Mesodermal cell (in vitro differentiated cells): ENCODE results near the gene FBLIM1.

ENCODE experiments used
- H3K27ac ChIP-seq: 2 replicates; pipeline ENCODE4 v1.7.0; 2013; ENCODE audit warnings: mild to moderate bottlenecking, low read depth, low read length, moderate library complexity; ENCODE audit not compliant: severe bottlenecking
- H3K36me3 ChIP-seq: 2 replicates; pipeline ENCODE4 v1.7.1; 2013; ENCODE audit warnings: mild to moderate bottlenecking, low read length, moderate library complexity; ENCODE audit not compliant: control insufficient read depth, insufficient read depth
- H3K4me1 ChIP-seq: one replicate; pipeline ENCODE4 v1.7.1; 2013; ENCODE audit warnings: mild to moderate bottlenecking, low read length; ENCODE audit not compliant: insufficient read depth, control insufficient read depth, poor library complexity, severe bottlenecking
- H3K4me3 ChIP-seq: 2 replicates; pipeline ENCODE4 v1.7.0; 2013; ENCODE audit warnings: low read length, control low read depth, mild to moderate bottlenecking; ENCODE audit not compliant: insufficient read depth, poor library complexity, severe bottlenecking; ENCODE audit errors: extremely low read depth
- H3K9me3 ChIP-seq: 2 replicates; pipeline ENCODE4 v1.7.1; 2013; ENCODE audit warnings: mild to moderate bottlenecking, low read length, moderate library complexity; ENCODE audit not compliant: control insufficient read depth
- WGBS, 2 experiments: methylation state at CpG; one replicate each; pipeline ENCODE4 v1.1.5; 2013; ENCODE audit warnings: missing lambda C conversion rate in 2 of 2; ENCODE audit not compliant: insufficient coverage in 2 of 2; 5-methylcytosine and 5-hydroxymethylcytosine counted together

The FBLIM1 gene

GRCh38 chr1:15731735-15732685 lies 26.6 kb upstream of the FBLIM1 start:
- peaks cover 67% of the 10 kb centered on the region for H3K36me3 ChIP-seq
- H3K4me1 ChIP-seq = no peaks in the 10 kb centered on the region
- H3K27ac ChIP-seq = no peak overlapping the region
- H3K4me3 ChIP-seq = no peak overlapping the region
- no peaks in the 10 kb centered on the region for H3K9me3 ChIP-seq
- 96 to 97% methylated on average over 28 to 39 of the region's 39 CpGs for WGBS, 2 experiments

- Histone ChIP-seq H3K4me1 (no peaks in the 10 kb centered on the region), H3K27ac (no peak overlapping the region), H3K4me3 (no peak overlapping the region), H3K36me3 (peaks cover 60% of the 10 kb centered on the region), H3K9me3 (no peaks in the 10 kb centered on the region)
- 95 to 98% methylated on average over 6 to 7 of the region's 7 CpGs for WGBS, 2 experiments
Measured at GRCh38 chr1:15732686-15733081, 25.9 kb upstream of the FBLIM1 start.

GRCh38 chr1:15733218-15733725 lies 25.3 kb upstream of the FBLIM1 start:
- no peaks in the 10 kb centered on the region for H3K9me3 ChIP-seq
- H3K27ac ChIP-seq = no peak overlapping the region
- no peak overlapping the region for H3K4me3 ChIP-seq
- WGBS, 2 experiments = 91 to 96% methylated on average over 10 to 11 of the region's 11 CpGs
- H3K4me1 ChIP-seq = no peaks in the 10 kb centered on the region
- peaks cover 55% of the 10 kb centered on the region for H3K36me3 ChIP-seq

- H3K4me3 ChIP-seq = no peak overlapping the region
- WGBS, 2 experiments = 96 to 97% methylated on average over 26 to 27 of the region's 27 CpGs
- H3K9me3 ChIP-seq = no peaks in the 10 kb centered on the region
- H3K36me3 ChIP-seq = peaks cover 50% of the 10 kb centered on the region
- no peaks in the 10 kb centered on the region for H3K4me1 ChIP-seq
- H3K27ac ChIP-seq = no peak overlapping the region
Measured at GRCh38 chr1:15733726-15734226, 24.8 kb upstream of the FBLIM1 start.

- no peak overlapping the region for H3K4me3 ChIP-seq
- H3K4me1 ChIP-seq = no peaks in the 10 kb centered on the region
- no peak overlapping the region for H3K27ac ChIP-seq
- H3K9me3 ChIP-seq = no peaks in the 10 kb centered on the region
- peaks cover 44% of the 10 kb centered on the region for H3K36me3 ChIP-seq
- 92 to 93% methylated on average over 11 of the region's 13 CpGs for WGBS, 2 experiments
Measured at GRCh38 chr1:15734296-15734695, 24.3 kb upstream of the FBLIM1 start.

GRCh38 chr1:15734901-15735300 lies 23.7 kb upstream of the FBLIM1 start:
- WGBS, 2 experiments = 81 to 91% methylated on average over 16 to 17 of the region's 17 CpGs
- Histone ChIP-seq H3K36me3 (peaks cover 38% of the 10 kb centered on the region), H3K4me1 (no peaks in the 10 kb centered on the region), H3K27ac (no peak overlapping the region), H3K9me3 (no peaks in the 10 kb centered on the region), H3K4me3 (no peak overlapping the region)

- Histone ChIP-seq H3K9me3 (no peaks in the 10 kb centered on the region), H3K4me1 (no peaks in the 10 kb centered on the region), H3K27ac (no peak overlapping the region), H3K36me3 (peaks cover 35% of the 10 kb centered on the region), H3K4me3 (no peak overlapping the region)
- WGBS, 2 experiments = 90% methylated on average over 7 to 10 of the region's 12 CpGs
Measured at GRCh38 chr1:15735304-15736037, 23.1 kb upstream of the FBLIM1 start.

- Histone ChIP-seq H3K27ac (no peak within 1 kb of the TSS), H3K4me3 (no peak within 1 kb of the TSS), H3K36me3 (peaks cover 27% of the 10 kb centered on the region), H3K9me3 (no peaks in the 10 kb centered on the region), H3K4me1 (no peaks in the 10 kb centered on the region)
- WGBS, 2 experiments = 93 to 94% methylated on average over 33 to 34 of the region's 35 CpGs
Measured at GRCh38 chr1:15736038-15736891, 22.3 kb upstream of the FBLIM1 start, which contains the start of gene SLC25A34. TSS of gene SLC25A34 (plus strand) at chr1:15736258. CDS start at chr1:15736486, 228 bp downstream.

GRCh38 chr1:15736892-15737261 lies 21.7 kb upstream of the FBLIM1 start:
- Histone ChIP-seq H3K36me3 (peaks cover 21% of the 10 kb centered on the region), H3K9me3 (no peaks in the 10 kb centered on the region), H3K4me1 (no peaks in the 10 kb centered on the region), H3K27ac (no peak overlapping the region), H3K4me3 (no peak overlapping the region)
- 68 to 80% methylated on average over 3 to 4 of the region's 6 CpGs for WGBS, 2 experiments
